ENCODE data around the gene SUMO2. TPM values are rescaled to one million over a fixed set of nuclear protein-coding genes. Genes with fewer than 3 reads are reported as not detected.
"Not testable (repeated sequence)": the region's sequence is repeated elsewhere in the genome, so short reads cannot be mapped to it uniquely, and the experiment has no call there.

SUMO2 gene
- total RNA-seq, 1 donor from 2014 or later = 76.0 TPM

- no peak overlapping the region for H3K4me3 ChIP-seq (ENCODE audit: low read depth, low read length)
- no peak for DNase-seq (ENCODE audit: low read depth)
- H3K27me3 ChIP-seq (ENCODE audit: control insufficient read depth, insufficient read depth, low read length) = no peaks in the 10 kb centered on the region
- TF ChIP-seq, protein P1, sequence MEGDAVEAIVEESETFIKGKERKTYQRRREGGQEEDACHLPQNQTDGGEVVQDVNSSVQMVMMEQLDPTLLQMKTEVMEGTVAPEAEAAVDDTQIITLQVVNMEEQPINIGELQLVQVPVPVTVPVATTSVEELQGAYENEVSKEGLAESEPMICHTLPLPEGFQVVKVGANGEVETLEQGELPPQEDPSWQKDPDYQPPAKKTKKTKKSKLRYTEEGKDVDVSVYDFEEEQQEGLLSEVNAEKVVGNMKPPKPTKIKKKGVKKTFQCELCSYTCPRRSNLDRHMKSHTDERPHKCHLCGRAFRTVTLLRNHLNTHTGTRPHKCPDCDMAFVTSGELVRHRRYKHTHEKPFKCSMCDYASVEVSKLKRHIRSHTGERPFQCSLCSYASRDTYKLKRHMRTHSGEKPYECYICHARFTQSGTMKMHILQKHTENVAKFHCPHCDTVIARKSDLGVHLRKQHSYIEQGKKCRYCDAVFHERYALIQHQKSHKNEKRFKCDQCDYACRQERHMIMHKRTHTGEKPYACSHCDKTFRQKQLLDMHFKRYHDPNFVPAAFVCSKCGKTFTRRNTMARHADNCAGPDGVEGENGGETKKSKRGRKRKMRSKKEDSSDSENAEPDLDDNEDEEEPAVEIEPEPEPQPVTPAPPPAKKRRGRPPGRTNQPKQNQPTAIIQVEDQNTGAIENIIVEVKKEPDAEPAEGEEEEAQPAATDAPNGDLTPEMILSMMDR (IDR thresholded peaks at IDR 0.05; ENCODE audit: insufficient read depth, low read length, poor library complexity, severe bottlenecking) = no peak
- peaks cover 2% of the 10 kb centered on the region for H3K36me3 ChIP-seq (ENCODE audit: control insufficient read depth, insufficient read depth, low read length)
These were observed 36.2 kb downstream of the SUMO2 start for GRCh38 chr17:75146592-75146991.

DNA sequence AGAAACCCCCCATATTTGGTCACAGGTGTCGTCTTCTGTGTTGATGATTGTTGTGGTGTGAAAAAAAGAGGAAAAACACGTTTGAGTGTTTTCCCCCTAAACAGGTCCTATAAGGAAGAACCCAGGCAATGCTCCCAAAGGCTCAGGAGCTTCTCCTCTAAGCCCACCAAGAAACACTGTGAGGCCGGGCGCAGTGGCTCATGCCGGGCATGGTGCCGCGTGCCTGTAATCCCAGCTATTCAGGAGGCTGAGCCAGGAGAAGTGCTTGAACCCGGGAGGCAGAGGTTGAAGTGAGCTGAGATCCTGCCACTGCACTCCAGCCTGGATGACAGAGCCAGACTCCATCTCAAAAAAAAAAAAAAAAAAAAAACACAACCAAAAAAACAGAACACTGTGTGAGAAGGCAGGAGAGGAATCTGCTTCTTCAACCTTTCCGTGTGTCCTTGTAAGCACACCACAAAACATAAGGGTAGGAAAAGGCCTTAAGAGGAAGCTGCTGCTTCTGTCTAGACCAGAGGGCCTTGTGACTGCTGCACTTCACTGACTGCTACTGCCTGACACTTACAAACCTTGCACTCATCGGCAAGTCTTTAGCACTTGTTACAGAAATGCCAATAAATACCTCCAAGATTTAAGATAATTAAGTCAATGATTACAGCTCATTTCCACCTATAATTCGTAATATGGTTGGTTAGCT, 37.8 kb downstream of the SUMO2 start:
- DNase-seq (ENCODE audit: low read depth) = no peak
- H3K36me3 ChIP-seq (ENCODE audit: control insufficient read depth, insufficient read depth, low read length) = peaks cover 4% of the 10 kb centered on the region
- no peaks in the 10 kb centered on the region for H3K27me3 ChIP-seq (ENCODE audit: control insufficient read depth, insufficient read depth, low read length)
- TF ChIP-seq, protein P1 (IDR thresholded peaks at IDR 0.05; ENCODE audit: insufficient read depth, low read length, poor library complexity, severe bottlenecking) = no peak
- H3K4me3 ChIP-seq (ENCODE audit: low read depth, low read length) = no peak overlapping the region

GRCh38 chr17:75142236-75142971, 40.4 kb downstream of the SUMO2 start:
- peaks cover 4% of the 10 kb centered on the region for H3K36me3 ChIP-seq (ENCODE audit: control insufficient read depth, insufficient read depth, low read length)
- DNase-seq (ENCODE audit: low read depth) = no peak
- no peaks in the 10 kb centered on the region for H3K27me3 ChIP-seq (ENCODE audit: control insufficient read depth, insufficient read depth, low read length)
- H3K4me3 ChIP-seq (ENCODE audit: low read depth, low read length) = no peak overlapping the region
- TF ChIP-seq, protein P1 (IDR thresholded peaks at IDR 0.05; ENCODE audit: insufficient read depth, low read length, poor library complexity, severe bottlenecking) = no peak

DNA sequence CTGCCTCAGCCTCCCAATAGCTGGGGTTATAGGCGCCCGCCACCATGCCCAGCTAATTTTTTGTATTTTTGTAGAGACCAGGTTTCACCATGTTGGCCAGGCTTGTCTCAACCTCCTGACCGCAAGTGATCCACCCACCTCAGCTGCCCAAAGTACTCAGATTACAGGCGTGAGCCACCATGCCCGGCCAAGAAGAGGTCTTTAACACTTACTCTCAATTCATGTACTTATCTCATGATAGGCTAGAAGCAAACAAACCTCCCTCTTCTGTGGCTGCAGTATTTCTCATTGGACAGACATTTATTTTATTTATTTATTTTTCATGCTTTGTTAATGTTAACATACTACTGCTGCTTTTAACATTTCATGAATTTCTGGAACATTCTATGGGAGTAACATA, 44.2 kb downstream of the SUMO2 start:
- no peak for DNase-seq (ENCODE audit: low read depth)
- H3K27me3 ChIP-seq (ENCODE audit: control insufficient read depth, insufficient read depth, low read length) = no peaks in the 10 kb centered on the region
- no peak overlapping the region for H3K4me3 ChIP-seq (ENCODE audit: low read depth, low read length)
- TF ChIP-seq, protein P1 (IDR thresholded peaks at IDR 0.05; ENCODE audit: insufficient read depth, low read length, poor library complexity, severe bottlenecking) = no peak
- H3K36me3 ChIP-seq (ENCODE audit: control insufficient read depth, insufficient read depth, low read length) = peaks cover 2% of the 10 kb centered on the region

DNA sequence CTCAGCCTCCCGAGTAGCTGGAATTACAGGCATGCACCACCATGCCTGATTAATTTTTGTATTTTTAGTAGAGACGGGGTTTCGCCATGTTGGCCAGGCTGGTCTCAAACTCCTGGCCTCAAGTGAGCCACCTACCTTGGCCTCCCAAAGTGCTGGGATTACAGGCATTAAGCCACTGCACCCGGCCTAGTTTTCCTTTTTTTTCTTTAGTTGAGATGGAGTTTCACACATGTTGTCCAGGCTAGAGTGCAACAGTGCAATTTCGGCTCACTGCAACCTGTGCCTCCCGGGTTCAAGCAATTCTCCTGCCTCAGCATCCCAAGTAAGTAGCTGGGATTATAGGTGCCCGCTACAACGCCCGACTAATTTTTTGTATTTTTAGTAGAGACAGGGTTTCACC, 45.0 kb downstream of the SUMO2 start:
- H3K27me3 ChIP-seq (ENCODE audit: control insufficient read depth, insufficient read depth, low read length); H3K36me3 ChIP-seq (ENCODE audit: control insufficient read depth, insufficient read depth, low read length); DNase-seq (ENCODE audit: low read depth); H3K4me3 ChIP-seq (ENCODE audit: low read depth, low read length): not testable (repeated sequence)

DNA sequence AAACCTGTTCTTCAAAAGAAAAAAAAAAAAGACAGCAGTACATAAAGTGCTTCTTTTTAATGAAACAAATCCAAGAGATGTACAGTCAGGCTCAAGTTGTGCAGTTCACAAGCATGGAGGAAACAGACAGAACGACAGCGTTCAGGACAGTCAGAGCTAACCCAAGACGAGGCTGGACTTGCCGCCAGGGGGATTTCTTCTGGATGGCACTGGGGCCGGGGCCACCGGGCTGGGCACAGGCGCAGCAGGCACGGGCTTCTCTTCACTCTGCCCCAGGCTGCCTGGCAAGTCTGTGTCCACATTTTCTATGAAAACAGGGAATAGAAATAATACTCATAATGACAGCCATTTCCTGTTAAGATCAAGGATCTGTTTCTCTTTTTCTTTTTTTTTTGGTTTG, 46.8 kb downstream of the SUMO2 start:
- H3K36me3 ChIP-seq (ENCODE audit: control insufficient read depth, insufficient read depth, low read length) = peaks cover 2% of the 10 kb centered on the region
- no peak overlapping the region for H3K4me3 ChIP-seq (ENCODE audit: low read depth, low read length)
- H3K27me3 ChIP-seq (ENCODE audit: control insufficient read depth, insufficient read depth, low read length) = no peaks in the 10 kb centered on the region
- TF ChIP-seq, protein P1 (IDR thresholded peaks at IDR 0.05; ENCODE audit: insufficient read depth, low read length, poor library complexity, severe bottlenecking) = no peak
- no peak for DNase-seq (ENCODE audit: low read depth)

Data from kidney epithelial cell (primary cell).